NCI-H2196 treated with DMSO at 0.1 percent for 48 hours (cell line): ENCODE data around the gene CDC34.
A peak's percentile ranks its signal among the peaks of the same experiment; 100 is the strongest.

Source experiments
- DNase-seq: peaks from one replicate; lab custom pipeline; 2025; ENCODE audit not compliant: unreplicated experiment; lab: John Stamatoyannopoulos, UW

Gene CDC34

DNA sequence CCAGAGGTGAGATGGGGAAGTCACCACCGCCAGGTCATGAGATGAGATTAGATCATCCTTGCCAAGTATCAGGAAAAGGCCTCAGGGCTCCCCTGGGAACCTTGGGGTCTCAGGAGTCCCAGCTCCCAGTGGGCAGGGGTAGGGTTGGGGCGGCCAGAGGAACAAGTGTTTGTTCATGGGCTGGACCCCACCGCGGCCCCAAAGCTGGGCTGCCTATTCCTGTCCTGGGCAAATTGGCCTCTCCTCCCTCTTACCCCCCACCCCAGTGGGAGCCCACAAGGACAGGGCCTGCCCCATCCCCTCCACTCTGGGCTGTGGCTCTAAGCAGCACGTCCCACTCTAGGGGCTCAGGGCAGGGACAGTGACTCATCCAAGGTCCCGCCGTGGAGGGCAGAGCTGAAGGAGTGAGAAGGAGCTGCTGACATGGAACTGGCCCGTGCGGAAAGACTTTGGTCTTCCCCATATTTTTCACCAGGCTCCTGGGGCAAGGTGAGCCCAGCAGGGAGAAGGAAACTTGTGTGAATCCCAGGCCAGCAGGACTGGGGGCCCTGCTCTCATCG, 54.1 kb downstream of the CDC34 start:
- DNase-seq: no peak

DNA sequence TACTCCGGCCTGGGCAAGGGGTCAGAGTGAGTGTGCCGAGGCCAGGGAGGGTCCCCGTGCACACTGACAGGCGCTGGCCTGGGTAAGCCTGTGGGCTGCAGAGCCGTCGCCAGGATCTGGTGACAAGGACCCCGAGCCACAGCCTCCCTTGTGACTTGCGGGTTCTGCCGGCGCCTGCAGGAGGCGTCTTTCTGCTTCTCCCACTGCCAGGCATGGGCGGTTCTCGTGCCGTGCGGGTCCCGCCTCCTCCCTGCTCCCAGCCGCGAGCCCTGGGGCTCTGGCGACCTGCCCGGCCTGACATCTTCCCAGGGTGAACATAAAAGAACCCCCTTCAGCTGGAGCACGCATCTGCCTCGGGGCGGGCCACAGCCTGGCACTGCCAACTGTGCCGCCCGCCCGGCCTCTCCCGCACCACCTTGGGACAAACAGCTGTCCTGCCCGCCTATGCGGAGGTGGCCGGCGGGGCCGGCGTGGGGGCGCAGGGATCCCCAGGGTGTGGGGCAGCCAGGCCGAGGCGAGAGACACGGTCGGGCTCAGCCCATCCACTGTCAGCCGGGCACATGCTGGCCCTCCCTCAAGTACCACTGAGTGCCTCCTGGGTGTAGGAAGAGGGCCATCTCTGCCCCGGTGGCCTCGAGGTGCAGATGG, 56.7 kb downstream of the CDC34 start:
- DNase-seq: peak; percentile 86

DNA sequence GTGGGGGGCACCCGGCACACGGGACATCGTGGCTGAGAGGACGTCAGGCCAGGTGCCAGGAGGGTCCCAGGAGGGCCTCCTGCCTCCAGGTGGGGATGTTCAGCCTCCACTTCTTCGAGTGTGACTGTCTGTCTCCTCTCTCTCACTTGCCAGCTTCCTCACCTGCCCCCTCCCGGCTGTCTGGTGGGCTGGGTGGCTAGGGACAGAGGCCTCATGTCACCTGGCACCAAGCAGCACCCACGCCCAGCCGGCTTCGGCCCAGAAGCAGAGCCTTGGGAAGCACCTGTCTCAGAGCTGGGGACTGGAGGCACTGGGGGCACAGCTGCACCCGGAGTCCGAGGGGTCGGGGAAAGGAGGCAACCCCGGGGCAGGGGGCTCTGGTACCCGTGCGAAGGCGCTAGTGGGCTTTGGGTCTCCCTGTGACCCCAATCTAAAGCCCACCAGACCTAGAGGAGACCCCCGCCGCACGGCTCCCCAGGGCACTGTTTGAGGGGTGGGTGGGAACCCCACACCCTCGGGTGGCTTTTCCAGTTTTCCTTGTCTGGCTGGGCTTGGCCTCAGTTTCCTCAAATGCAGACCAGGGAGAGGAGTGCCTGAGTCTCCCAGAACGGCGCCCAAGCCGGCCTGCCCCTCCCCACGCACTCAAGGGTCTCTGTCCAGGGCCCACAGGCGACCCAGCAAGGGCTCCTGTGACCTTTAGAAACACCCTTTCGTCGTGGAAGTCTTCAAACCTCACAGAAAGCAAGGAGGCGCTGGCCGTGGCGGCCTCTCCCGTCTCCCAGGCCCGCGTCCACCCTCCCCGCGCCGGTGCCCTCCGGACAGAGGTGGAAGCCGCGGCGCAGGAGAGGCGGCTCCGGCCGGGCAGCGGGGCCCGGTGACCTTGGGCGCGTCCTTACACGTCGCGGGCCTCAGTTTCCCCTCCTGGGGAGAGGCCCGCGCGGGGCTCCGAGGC, 57.5 kb downstream of the CDC34 start:
- no peak for DNase-seq

GRCh38 chr19:589693-590395, 58.3 kb downstream of the CDC34 start, which contains the start of gene HCN2:
TSS of gene HCN2 (plus strand) at chr19:589881. CDS start at chr19:589946, 65 bp downstream.
- no peak for DNase-seq

GRCh38 chr19:590396-590745, 58.8 kb downstream of the CDC34 start:
- no peak for DNase-seq

GRCh38 chr19:590750-591098, 59.2 kb downstream of the CDC34 start:
- no peak for DNase-seq

DNA sequence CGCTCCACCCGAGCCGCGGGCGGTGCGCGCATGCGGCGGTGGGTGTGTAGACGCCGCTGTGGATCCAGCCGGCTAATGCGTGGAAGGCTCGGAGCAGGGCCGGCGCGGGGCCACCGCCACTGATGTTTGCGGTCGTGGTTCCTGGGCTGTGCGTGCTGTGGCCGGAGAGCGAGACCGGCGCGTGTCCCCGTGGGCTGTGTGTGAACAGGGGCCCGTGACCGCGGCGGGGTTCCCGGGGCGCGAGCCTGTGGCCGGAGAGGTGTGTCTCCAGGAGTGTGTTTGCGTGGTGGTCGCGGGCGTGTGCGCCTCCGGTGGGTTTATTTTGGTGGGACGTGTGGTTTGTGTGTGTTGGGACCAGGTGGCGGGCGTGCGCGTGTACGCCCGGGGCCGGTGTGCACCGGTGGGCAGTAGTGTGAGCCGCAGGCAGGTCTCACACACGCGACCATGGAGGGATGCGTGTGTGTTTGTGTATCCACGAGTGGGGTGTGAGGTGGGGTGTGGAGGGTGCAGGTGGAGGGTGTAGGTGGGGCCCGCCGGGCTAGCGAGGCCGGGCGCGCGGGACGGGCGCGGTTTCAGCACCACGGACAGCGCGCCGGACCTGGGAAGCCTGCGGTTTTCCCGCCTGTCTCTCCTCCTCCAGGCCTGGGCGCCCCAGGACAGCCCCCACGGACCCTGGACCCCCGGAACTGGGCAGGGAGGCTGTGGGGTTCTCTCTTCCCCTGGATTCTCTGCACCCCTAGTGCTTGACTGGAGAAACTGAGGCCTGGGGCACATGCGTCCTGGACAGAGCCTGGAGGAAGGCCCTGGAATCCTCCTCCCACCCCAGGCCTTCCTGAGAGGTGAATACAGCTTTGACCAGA, 59.8 kb downstream of the CDC34 start:
- DNase-seq: no peak
